SK-MEL-5 (cell line): ENCODE data around the gene SLC13A5. TPM values are rescaled to one million over a fixed set of nuclear protein-coding genes. Genes with fewer than 3 reads are reported as not detected.

Experiments used
- DNase-seq: peaks from one replicate; pipeline ENCODE4 v3.0.0-alpha.2; 2016; ENCODE audit warnings: low read depth, low spot score
- in situ Hi-C: cut with HindIII; loops from 2 replicates; pipeline ENCODE4 v1.10.0; 2016; ENCODE audit warnings: low sequenced_read_pairs, high pct_unique_total_duplicates, low pct_unique_long_range_greater_than_20kb
- small RNA-seq, 2 experiments: library from RNA; depleted of rRNA; stranded (forward); fragments of <200 nt; gene quantifications; one replicate each; pipeline ENCODE3, GENCODE V24; 2014
- total RNA-seq: library from RNA; depleted of rRNA; stranded (reverse); fragments of >200 nt; shearing (Covaris generic); gene quantifications from 2 replicates; pipeline ENCODE4 v1.2.3, GENCODE V29; 2014; rRNA removed

Gene SLC13A5
- total RNA-seq, 1 experiment from 2014 or later = not detected

DNA sequence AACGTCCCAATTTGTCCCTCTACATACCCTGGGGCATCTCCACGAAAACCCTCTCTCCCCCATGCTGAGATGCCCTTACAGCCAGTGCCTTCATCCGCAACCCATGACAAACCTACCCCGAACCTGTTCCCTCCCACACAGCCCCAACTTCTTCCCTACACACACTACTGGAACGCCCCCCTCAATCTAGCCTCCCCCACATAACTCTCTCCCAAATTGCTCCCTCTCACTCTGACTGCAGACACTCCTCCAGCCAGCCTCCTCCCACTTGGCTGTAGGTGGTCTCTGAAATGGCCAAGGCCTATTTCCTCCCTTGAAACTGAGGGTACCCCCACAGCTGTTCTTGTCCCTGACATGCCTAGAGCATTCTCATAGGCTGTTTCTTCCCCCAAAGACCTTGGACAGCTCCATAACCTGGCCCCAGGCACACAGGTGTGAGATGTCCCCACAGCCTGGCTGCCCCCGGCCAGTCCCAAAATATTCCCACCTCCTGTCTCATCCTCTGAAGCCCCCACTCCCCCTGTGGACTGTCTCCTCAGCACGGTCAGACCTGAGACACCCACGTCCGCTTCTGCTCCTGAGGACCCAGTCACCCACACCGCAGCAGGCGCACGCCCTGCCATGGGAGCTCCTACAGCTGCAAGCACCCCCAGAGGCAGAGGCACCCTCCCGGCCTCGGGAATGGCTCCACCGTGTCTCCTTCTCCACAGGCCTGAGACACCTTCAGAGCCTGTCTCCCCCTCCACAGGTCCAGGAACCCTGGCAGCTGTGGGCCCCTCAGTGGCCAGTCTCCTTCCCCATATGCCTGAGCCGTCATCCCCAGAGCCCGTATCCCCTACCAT, 76.3 kb downstream of the SLC13A5 start:
- in situ Hi-C loops = no loop called here
- DNase-seq = no peak

DNA sequence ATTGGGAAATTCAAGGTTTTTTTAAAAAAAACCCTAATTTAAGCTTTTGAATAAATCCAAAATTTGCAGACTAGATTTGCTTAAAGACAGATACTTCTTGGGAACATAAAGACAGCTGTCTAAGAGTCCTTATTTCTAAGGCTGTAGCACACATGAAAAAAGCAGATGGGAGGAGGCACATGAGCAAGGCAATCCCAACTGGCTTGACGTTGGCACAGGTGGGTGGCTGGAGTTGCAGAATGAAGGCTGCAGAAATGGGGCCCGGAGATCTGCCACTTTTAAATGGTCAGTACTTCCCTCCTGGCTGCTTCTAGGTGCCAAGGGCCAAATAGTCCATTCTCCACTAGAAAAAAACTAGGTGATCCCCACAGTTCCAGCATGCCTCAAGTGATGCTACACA, 77.1 kb downstream of the SLC13A5 start:
- DNase-seq = no peak
- in situ Hi-C loops = no loop called here

Small RNAs within 50 kb of the gene (small RNA-seq; reads per million reads assigned to genes)
- gene AC004706.2 (0 reads per million in 2 experiments), gene MIR4520-1 (0 reads per million in 2 experiments)

Other genes with a start within 250 kb of the SLC13A5 start
- gene PITPNM3, start 156.8 kb downstream of the SLC13A5 start, total RNA-seq = 0.05 and 0.11 TPM in 2 replicates
- 12.0 and 14.9 TPM in 2 replicates for gene KIAA0753, start 72.7 kb downstream of the SLC13A5 start, total RNA-seq
- 136 and 201 TPM in 2 replicates for gene TXNDC17, start 72.3 kb downstream of the SLC13A5 start, total RNA-seq
- 29.2 and 36.0 TPM in 2 replicates for gene MED31, start 61.8 kb downstream of the SLC13A5 start, total RNA-seq
- 1.2 and 1.5 TPM in 2 replicates for gene C17orf100, start 61.6 kb downstream of the SLC13A5 start, total RNA-seq
- 1.0 and 1.4 TPM in 2 replicates for gene XAF1, start 42.7 kb upstream of the SLC13A5 start, total RNA-seq
- not detected in 2 replicates for gene FBXO39, start 62.8 kb upstream of the SLC13A5 start, total RNA-seq
- gene TEKT1, start 118.4 kb upstream of the SLC13A5 start, total RNA-seq = not detected in 2 replicates